ENCODE data around the gene USP43.
A peak's percentile ranks its signal among the peaks of the same experiment; 100 is the strongest.

USP43 gene

GRCh38 chr17:9703781-9704082, 58.4 kb downstream of the USP43 start:
- DNase-seq (ENCODE audit: low spot score) = no peak

DNA sequence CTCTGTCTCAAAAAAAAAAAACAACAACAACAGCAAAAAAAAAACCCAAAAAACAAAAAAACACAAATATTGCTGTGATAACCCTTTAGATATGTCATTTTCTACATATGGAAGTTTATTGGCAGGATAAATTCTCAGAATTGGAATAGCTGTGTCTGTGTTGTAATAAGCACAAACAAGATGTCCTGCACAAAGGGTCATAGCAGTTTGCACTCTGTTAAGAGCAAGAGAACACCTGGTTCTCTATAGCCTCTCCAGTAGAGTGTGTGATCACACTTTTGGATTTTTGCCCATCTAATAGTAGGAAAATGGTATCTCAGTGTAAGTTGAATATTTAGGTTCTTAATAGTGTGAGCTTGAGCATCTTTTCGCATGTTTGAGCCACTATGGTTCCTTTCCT, 60.4 kb downstream of the USP43 start:
- no peak for DNase-seq (ENCODE audit: low spot score)

- no peak for DNase-seq (ENCODE audit: low spot score)
These were observed 62.6 kb downstream of the USP43 start for GRCh38 chr17:9707948-9708347.

DNA sequence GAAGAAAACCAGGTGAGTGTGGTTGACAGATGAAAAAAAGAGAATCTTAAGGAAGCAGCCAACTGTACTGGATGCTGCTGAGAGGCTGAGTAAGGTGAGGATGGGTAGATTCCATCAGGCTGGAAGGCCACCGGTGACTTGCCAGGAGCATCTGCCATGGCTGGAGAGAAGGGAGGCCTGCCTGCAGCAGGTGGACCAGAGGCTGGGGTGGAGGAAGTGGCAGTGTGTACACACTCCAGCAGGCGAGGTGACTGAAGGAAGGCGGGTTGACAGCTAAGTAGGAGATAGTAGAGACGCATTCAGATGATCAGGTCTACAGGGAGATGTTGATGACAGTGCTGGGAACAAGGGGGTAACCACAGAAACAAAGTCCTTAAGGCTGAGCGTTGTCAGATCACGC, 69.5 kb downstream of the USP43 start:
- no peak for DNase-seq (ENCODE audit: low spot score)

DNA sequence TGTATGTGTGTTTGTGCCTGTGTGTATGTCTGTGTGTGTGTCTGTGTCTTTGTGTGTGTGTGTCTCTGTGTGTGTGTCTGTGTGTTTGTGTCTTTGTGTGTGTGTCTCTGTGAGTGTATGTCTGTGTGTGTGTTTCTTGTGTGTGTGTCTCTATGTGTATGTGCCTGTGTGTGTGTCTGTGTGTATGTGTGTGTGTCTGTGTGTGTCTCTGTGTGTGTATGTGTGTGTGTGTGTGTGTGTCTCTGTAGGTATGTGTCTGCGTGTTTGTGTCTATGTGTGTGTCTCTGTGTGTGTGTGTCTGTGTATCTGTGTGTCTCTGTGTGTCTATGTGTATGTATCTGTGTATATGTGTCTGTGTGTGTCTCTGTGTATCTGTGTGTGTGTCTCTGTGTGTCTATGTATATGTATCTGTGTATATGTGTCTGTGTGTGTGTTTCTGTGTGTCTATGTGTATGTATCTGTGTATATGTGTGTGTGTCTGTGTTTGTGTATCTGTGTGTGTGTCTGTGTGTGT, 70.2 kb downstream of the USP43 start:
- no peak for DNase-seq (ENCODE audit: low spot score)

GRCh38 chr17:9725575-9725974, 80.3 kb downstream of the USP43 start:
- DNase-seq (ENCODE audit: low spot score) = no peak

DNA sequence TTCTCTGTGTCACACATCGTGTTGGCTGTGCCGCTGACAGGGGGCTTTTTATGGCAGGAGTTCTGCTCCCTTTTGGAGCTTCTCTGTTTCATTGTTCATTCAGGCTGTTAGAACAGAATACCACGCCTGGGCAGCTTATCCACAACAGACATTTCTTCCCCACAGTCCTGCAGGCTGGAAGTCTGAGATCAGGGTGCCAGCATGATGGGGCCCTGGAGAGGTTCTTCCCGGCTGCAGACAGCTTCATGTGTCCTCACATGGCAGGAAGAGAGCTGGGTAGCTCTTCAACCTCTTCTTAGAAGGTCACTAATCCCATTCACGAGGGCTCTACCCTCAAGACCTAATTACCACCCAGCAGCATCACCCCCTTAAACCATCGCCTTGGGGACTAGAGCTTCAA, 81.0 kb downstream of the USP43 start:
- DNase-seq (ENCODE audit: low spot score) = no peak

- DNase-seq (ENCODE audit: low spot score) = no peak
These were observed 82.7 kb downstream of the USP43 start for GRCh38 chr17:9728005-9728404.

GRCh38 chr17:9728564-9728963, 83.2 kb downstream of the USP43 start:
- no peak for DNase-seq (ENCODE audit: low spot score)

- DNase-seq (ENCODE audit: low spot score) = peak; percentile 55
These were observed 83.8 kb downstream of the USP43 start for GRCh38 chr17:9729034-9729650.

DNA sequence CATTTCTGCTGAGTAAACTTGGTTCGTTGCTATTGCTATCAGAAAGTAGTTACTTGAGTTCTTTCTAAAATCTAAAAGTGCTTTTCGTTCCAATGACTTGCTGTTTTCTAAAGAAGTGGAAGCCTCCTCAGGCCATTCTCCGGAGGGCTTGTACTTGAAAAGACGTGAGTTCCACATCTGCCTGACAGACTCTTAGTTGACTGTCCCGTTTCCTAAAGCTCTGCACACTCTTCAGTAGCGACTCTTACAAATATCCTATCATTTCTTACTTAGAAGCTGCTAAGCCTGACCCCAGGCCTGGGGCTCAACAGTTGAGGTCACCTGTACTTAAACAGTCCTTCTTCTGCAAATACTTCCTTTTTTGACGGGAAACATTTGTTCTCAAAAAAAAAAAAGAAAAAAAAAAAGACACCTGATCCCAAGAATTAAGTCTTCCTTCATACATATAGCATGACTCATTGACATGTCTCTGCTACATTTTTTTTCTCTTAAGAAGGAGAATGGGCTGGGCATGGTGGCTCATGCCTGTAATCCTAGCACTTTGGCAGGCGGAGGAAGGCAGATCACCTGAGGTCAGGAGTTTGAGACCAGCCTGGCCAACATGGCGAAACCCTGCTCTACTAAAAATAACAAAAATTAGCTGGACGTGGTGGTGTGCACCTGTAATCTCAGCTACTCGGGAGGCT, 84.6 kb downstream of the USP43 start:
- no peak for DNase-seq (ENCODE audit: low spot score)

DNA sequence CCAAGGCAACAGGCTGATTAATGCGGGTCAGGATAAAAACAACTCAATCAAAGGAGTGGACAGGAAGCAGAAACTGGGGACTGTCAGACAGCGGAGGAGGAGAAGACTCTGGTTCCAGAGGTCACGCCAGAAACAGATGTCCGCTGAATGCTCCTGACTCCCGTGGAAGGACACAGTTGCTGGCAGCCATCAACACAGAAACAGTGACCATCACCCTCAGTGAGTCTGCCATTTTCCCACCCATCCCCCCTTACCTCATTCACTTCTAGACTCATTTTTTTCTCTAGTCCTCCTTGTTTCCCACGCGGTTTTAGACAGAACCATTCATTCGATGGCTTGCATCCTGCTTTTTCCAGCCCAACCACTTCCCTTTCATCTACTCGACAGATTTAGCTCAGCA, 105.2 kb downstream of the USP43 start:
- DNase-seq (ENCODE audit: low spot score) = no peak

DNA sequence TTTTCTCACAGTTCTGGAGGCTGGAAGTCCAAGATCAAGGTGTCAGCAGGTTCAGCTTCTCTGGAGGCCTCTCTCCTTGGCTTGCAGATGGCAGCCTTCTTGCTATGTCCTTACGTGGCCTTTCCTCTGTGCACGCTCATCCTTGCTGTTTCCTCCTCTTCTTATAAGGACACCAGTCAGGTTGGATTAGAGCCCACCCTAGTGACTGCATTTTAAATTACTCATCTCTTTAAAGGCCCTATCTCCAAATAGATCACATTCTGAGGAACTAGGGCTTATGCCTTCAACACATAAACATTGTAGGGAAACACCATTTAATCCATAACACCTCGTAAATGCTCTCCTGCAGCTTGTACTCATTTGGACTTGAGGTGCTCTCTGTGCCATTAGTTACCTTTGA, 109.8 kb downstream of the USP43 start:
- DNase-seq (ENCODE audit: low spot score) = no peak

DNA sequence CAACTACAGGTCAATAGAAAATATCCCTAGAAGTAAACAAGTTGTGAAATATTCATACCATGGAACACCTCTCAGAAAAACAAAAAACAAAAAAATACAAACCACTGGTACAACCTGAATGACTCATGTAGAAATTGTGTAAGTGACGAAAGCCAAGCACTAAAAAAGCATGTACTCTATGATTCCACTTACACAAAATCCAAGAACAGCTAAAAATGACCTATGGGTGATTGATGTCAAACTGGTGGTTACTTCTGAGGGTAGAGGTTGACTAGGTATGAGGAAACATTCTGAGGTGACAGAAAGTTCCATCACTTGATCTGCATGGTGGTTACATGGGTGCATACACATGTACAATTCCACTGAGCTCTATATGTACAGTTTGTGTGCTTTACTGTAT, 114.9 kb downstream of the USP43 start:
- no peak for DNase-seq (ENCODE audit: low spot score)

DNA sequence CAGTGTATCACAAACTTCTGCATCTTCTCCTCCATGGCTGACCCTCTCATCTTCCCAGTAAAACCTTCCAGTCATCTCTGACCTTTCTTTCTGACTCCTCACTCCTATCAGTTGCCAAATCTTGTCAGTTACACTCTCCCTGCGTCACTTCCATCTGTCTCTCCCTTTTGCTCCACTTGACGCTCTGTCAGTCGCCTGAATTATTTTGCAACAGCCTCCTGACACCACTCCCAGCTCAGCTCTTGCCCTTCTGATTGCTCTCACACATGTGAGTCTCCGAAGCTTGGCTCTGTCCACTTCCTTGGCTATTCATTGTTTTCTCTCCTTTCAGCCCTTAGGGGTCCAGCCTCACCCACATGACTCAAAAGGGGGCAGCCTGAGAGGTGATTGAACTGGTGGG, 118.3 kb downstream of the USP43 start:
- DNase-seq (ENCODE audit: low spot score) = no peak

DNA sequence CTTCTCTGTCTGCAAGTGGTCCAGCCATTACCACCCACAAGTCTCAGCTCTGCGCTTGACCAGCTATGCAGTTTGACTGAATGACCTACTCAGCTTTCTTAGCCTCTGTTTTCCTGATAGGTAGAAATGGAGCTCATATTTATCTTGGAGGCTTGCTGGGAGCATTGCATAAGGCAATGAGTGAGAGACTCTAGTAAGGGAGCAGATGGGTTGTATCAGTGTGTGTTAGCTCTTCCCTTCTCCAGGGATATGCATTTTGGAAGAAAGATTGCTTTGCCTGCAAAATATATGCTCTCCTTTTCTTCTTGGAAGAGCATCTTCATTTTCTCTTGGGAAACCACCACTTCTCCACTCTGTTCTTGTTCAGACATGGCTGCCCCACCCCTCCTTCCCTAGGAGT, 120.0 kb downstream of the USP43 start:
- no peak for DNase-seq (ENCODE audit: low spot score)

- DNase-seq (ENCODE audit: low spot score) = no peak
These were observed 121.7 kb downstream of the USP43 start for GRCh38 chr17:9766970-9767369.

DNA sequence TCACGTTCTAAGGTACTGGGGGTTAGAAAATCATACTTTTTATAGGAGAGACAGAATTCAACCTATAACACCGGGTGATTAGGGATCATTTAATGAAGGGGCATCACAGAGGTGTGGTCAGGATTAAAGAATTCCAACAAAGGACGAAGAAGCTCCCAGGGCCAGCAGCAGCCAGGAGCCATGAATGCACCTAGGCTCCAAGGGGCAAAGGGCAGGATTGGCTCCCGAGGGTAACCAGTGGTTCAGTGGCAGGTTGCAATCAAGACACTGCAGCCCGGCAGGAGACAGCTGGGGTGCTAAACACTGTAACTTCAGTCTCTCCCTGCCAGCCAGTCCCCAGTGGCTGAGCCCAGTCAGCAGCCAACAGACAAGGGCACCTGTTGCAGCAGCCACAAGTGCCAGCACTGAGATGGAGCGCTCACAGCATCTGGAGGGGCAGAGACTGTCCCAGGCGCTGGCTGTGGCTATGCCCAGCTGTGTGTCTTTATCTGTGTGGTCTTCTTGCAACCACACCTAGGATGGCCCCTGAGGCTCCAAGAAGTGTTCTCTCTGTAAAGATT, 122.2 kb downstream of the USP43 start:
- DNase-seq (ENCODE audit: low spot score) = no peak

- no peak for DNase-seq (ENCODE audit: low spot score)
These were observed 123.1 kb downstream of the USP43 start for GRCh38 chr17:9768381-9768934.

DNA sequence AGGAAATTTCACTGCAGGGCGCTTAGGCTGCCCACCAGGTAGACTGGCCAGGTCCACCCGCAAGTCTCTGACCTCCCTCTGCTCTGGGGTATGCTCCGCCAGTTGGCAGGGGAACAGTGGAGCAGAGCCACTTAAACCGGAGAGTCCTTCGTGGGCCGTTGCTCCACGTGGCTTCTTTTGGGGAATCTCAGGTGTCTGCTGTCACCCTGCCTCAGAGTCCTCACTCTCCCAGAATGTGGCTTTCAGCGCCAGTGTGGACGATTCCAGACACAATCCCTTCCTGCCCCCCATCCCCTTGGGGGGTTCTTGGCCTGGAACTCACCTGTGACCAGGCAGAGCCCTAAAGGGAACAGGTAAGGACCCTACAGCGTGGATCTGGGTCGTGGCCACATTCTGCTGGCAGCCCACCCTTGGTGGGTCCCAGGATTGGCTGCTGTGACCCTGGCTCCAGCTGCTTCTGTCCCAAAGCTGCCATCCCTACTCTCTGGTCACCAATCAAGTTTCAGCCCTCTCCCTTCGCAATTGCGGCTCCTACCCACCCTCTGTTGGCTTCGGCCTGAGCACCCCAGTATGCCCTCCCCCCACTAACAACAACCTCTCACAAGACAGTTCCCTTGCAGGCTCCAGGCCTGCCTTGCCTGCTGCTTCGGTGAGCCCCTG, 123.8 kb downstream of the USP43 start:
- DNase-seq (ENCODE audit: low spot score) = no peak

- no peak for DNase-seq (ENCODE audit: low spot score)
These were observed 126.1 kb downstream of the USP43 start for GRCh38 chr17:9771465-9771864.

DNA sequence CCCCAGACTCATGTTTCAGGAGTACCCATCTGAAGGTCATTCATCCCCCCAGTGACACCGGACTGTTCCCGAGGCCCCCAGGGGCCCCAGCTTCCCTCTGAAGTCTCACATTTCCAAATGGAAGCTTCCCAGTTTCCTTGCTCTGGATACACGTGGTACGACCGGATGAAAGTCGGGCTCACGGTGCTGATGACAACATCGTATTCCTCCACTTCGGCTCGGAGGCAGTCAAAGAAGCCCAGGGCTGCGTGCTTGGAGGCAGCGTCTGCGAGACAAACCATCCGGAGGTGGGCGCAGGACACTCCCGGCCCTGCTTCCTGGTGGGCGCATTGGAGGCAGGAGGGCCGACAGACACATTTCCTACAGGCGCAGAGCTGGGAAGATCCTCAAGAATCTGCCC, 127.3 kb downstream of the USP43 start:
- no peak for DNase-seq (ENCODE audit: low spot score)

- no peak for DNase-seq (ENCODE audit: low spot score)
These were observed 131.6 kb downstream of the USP43 start for GRCh38 chr17:9776911-9777310.
